ENCODE results near the gene MYO15B.

MYO15B gene

DNA sequence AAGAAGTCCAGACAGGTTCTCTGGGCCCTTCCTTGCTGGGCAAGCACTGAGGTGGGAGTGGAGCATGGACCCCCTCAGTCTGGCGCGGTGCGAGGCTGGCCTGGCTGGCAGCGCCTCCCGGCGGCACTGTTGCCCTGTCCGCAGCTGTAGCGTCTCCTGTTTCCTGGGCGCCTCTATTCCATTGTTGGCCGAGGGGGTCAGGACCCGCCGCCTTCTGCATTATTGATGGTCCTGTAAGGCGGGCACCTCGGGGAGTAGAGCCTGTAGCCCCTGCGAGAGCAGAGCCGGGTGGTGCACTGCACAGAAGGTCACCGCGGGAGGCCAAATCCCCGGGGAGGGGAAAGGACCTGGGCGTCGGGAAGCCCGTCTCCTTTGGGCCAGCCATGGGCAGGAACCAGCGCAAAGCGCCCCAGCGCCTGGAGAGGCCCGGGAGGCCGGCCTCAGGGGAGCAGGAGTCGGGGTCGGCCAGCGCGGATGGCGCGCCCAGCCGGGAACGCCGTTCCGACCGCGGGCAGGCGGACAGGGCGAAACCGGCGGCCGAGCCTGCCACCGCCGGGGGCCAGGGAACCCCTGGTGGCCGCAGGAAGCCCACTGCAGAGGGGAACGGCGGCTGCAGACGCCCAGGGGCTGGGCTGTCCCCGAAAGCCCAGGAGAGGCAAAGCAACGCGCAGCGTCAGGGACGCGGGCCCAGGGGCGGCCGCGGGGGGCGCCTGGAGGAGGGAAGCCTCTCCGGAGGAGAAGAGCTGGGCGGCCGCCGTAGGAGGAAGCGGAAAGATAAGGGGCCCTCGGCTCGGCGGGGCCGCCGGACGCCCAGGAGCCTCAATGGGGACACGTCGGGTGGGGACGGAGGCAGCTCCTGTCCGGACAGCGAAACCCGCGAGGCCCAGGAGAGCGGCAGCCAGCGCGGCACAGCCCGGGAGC lies at the start of gene MYO15B:
Gene MYO15B, plus strand, starts transcription at position 126 of the 921 bp plus-strand sequence. Its CDS starts 258 bp downstream, at position 384.
- DNase-seq (ENCODE audit: low spot score in 2 of 2) (peak; percentile 28 to 40), ATAC-seq (replicated peaks; ENCODE audit: extremely low read depth, poor library complexity, severe bottlenecking) (peak; percentile 49)
- Mint-ChIP-seq H3K4me3 (peak within 1 kb of the TSS; percentile 72), H3K27ac (ENCODE audit: low read depth) (no peak within 1 kb of the TSS), H3K4me1 (peaks cover 14% of the 10 kb centered on the region), H3K36me3 (ENCODE audit: insufficient read depth) (peaks cover 2% of the 10 kb centered on the region), H3K27me3 (no peaks in the 10 kb centered on the region), H3K9me3 (no peaks in the 10 kb centered on the region)

DNA sequence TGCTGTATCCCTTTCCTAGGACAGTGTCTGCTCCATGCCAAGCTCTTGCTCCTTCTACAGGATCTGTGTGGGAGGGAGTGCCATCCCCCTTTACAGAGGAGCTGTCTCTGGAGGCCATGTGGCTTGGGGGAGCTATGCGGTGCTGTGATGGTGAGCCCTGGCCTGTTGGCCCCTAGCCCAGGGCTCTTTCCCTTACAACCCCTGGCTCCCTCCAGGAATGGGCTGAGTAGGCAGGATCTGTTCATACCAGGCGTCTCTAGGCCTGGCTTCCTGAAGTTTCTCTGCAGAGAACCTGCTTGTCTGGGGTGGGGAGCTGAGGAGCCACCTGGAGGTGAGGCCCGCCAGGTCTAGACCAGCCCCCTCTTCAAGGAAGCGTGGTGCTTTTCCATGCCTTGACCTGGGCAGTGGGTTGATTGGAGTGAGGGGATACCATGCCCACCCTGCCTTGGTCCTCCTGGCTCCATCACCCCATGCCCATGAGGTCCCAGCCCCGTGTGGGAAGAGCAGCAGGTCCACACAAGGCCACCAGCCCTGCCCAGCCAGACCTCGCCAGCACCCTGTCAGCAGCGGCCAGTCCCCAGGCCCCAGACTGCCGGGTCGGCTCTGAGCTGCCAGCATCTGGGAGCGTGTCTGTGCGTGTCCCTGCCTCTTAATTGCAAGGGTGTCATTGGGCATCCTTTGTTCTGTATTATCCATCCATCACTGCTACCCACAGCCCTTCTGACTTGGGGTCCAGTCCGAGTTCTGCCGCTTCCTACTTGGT lies 47.5 kb upstream of the MYO15B start:
- DNase-seq (ENCODE audit: low spot score in 2 of 2), result no peak
- Mint-ChIP-seq H3K27ac (ENCODE audit: low read depth) (peak overlapping the region; percentile 79), H3K36me3 (ENCODE audit: insufficient read depth) (peaks cover 17% of the 10 kb centered on the region), H3K4me3 (no peak overlapping the region), H3K4me1 (peaks cover 29% of the 10 kb centered on the region), H3K27me3 (no peaks in the 10 kb centered on the region), H3K9me3 (no peaks in the 10 kb centered on the region)
- no peak for ATAC-seq (replicated peaks; ENCODE audit: extremely low read depth, poor library complexity, severe bottlenecking)

DNA sequence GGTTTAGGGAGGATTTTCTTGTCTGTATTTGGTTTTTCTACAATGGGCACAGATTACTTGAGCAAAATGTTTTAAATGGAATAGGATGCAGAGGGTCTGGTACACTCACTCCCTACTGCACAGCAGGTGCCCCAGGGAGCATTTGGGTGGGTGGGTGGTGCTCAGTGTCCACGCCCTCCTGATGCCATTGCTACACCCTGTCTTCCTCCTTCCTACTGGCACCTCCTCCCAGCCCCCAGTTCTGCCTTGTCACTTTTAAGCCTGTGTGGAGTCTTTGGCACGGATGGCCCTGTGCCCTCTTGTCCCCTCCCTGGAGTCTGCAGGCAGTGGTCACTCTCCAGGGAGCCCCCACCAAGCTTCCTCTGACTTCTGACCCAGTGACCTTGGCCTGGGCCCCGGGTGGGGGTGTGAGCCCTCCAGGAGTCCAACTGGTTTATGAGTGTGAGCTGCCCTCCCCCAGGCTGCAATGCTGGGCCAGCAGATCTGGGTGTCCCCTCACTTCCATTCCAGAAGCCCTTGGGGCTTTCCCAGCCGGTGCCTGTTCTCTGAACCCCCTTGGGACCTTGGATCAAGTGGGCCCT lies 46.6 kb upstream of the MYO15B start:
- DNase-seq (ENCODE audit: low spot score in 2 of 2) (no peak), ATAC-seq (replicated peaks; ENCODE audit: extremely low read depth, poor library complexity, severe bottlenecking) (no peak)
- Mint-ChIP-seq H3K4me3 (no peak overlapping the region), H3K36me3 (ENCODE audit: insufficient read depth) (peaks cover 17% of the 10 kb centered on the region), H3K9me3 (no peaks in the 10 kb centered on the region), H3K27me3 (no peaks in the 10 kb centered on the region), H3K27ac (ENCODE audit: low read depth) (peak overlapping the region; percentile 79), H3K4me1 (peaks cover 20% of the 10 kb centered on the region)

DNA sequence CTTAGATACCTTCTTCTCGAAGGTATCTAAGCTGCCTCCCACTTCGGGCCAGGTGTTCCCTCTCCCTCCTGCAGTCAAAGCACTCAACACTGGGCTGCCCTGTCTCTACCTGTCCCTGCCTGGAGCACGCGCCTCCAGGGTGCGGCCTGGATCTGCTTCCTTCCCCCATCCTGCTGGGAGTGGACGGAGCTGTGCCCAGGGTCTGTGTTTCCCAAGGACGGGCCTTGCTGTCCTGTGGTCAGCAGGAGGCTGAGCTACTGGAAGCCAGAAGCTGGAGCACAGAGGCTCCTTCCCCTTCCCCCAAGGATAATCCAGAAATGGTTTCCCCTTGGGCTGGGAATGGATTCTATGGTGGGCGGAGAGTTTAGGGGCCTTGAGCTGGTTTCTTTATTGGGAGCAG lies 45.4 kb upstream of the MYO15B start:
- ATAC-seq (replicated peaks; ENCODE audit: extremely low read depth, poor library complexity, severe bottlenecking), result no peak

DNA sequence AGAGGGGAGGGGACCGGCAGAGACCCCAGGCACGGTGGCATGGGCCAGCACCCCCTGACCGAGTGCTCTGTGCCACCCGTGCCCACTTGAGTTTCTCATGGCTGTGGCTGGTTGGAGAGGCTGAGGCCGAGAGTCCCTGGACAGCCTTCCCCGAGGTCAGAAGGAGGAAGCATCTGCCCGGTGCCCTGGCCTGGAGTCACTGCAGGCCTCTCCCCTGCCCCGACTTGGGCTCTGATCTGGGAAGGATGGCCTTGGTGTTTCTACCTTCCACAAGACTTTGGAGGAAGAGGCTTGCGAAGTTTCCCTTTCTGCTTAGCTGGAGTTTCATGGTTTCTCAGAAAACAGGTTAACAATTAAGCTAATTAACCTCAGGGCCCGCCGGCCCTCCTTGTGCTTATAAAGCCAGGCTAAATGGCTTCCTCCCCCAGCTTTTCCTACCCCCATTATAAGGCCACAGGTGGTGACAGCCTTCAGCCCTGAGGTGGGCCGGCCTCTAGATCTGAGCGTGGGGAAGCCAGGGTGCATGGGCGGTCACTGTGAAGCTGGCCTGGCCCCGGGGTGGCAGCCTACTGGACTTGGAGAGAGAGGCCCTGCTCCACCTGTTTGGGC lies 44.8 kb upstream of the MYO15B start:
- no peaks in the 10 kb centered on the region for H3K27me3 Mint-ChIP-seq
- DNase-seq (ENCODE audit: low spot score in 2 of 2), result no peak

More for the DNA sequence above, 45.4 kb upstream of the MYO15B start:
- Mint-ChIP-seq H3K4me1 (peaks cover 20% of the 10 kb centered on the region), H3K9me3 (no peaks in the 10 kb centered on the region), H3K36me3 (ENCODE audit: insufficient read depth) (peaks cover 14% of the 10 kb centered on the region), H3K27me3 (no peaks in the 10 kb centered on the region), H3K27ac (ENCODE audit: low read depth) (no peak overlapping the region), H3K4me3 (no peak overlapping the region)
- no peak for DNase-seq (ENCODE audit: low spot score in 2 of 2)

DNA sequence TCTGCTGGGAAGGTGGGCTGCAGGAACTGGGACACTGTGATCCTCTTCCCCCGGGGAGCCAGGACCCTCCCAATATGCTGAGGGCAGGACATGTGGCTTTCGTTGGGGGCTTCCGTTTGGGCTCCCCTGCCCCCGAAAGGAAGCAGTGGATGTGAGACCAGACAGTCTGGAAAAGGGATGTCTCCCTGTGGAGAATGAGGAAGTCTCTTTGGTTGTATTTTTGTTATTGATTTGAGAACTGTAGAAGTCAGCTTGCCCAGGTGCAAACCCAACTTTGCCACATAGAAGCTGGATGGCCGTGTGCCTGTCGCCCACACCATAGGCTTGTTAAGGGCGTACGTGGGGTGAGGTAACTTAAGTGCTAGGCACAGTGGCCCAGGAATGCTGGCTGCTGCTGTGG lies 43.4 kb upstream of the MYO15B start:
- ATAC-seq (replicated peaks; ENCODE audit: extremely low read depth, poor library complexity, severe bottlenecking) (no peak), DNase-seq (ENCODE audit: low spot score in 2 of 2) (no peak)
- Mint-ChIP-seq H3K4me3 (no peak overlapping the region), H3K27me3 (no peaks in the 10 kb centered on the region), H3K36me3 (ENCODE audit: insufficient read depth) (peaks cover 12% of the 10 kb centered on the region), H3K9me3 (no peaks in the 10 kb centered on the region), H3K27ac (ENCODE audit: low read depth) (no peak overlapping the region), H3K4me1 (peaks cover 15% of the 10 kb centered on the region)

More for the DNA sequence above, 44.8 kb upstream of the MYO15B start:
- Mint-ChIP-seq H3K4me3 (no peak overlapping the region), H3K27ac (ENCODE audit: low read depth) (no peak overlapping the region), H3K4me1 (peaks cover 20% of the 10 kb centered on the region), H3K9me3 (no peaks in the 10 kb centered on the region), H3K36me3 (ENCODE audit: insufficient read depth) (peaks cover 14% of the 10 kb centered on the region)
- no peak for ATAC-seq (replicated peaks; ENCODE audit: extremely low read depth, poor library complexity, severe bottlenecking)

DNA sequence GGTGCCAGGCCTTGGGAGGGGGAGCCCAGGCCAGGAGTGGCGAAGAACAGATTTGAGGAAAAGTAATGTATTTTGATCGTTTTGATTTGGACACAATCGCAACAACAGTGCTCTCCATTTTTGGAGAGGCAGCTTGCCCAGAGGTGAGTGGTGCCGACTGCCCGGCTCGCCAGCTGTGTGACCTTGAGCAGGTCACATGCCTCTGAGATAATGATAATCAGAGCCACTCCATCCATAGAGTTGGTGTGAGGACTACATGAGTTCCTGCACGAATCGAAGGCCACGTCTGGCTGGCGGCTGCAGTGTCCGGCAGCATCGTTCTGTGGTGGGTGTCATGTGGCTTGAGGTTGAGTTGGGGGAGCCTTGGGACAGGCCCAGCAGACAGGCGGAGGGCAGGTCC lies 41.4 kb upstream of the MYO15B start:
- no peak overlapping the region for H3K4me3 Mint-ChIP-seq
- H3K36me3 Mint-ChIP-seq (ENCODE audit: insufficient read depth), result peaks cover 4% of the 10 kb centered on the region
- H3K27me3 Mint-ChIP-seq, result no peaks in the 10 kb centered on the region
- H3K4me1 Mint-ChIP-seq, result peaks cover 7% of the 10 kb centered on the region
- H3K27ac Mint-ChIP-seq (ENCODE audit: low read depth), result no peak overlapping the region
- ATAC-seq (replicated peaks; ENCODE audit: extremely low read depth, poor library complexity, severe bottlenecking) (no peak), DNase-seq (ENCODE audit: low spot score in 2 of 2) (no peak)
- H3K9me3 Mint-ChIP-seq, result no peaks in the 10 kb centered on the region

DNA sequence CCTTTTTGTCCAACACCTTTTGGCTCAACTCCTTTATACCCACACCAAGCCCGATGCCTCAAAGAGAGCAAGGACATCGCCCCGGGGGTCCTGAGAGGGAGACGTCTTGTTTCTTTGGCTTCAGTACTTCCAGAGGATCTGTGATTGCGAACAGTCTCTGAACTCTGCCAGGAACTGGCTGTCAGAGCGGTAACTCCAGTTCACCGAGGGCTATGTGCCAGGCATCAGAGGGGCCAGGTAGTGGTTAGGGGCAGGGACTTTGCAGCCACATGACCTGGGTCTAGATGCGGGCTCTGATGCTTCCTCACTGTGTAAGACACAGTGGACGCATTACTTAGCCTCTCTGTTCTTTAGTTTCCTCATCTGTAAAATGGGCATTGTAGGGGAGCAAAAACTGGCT lies 40.5 kb upstream of the MYO15B start:
- DNase-seq (ENCODE audit: low spot score in 2 of 2) (no peak), ATAC-seq (replicated peaks; ENCODE audit: extremely low read depth, poor library complexity, severe bottlenecking) (no peak)
- Mint-ChIP-seq H3K9me3 (no peaks in the 10 kb centered on the region), H3K4me1 (peaks cover 4% of the 10 kb centered on the region), H3K36me3 (ENCODE audit: insufficient read depth) (peaks cover 2% of the 10 kb centered on the region), H3K27me3 (no peaks in the 10 kb centered on the region), H3K4me3 (no peak overlapping the region), H3K27ac (ENCODE audit: low read depth) (no peak overlapping the region)

DNA sequence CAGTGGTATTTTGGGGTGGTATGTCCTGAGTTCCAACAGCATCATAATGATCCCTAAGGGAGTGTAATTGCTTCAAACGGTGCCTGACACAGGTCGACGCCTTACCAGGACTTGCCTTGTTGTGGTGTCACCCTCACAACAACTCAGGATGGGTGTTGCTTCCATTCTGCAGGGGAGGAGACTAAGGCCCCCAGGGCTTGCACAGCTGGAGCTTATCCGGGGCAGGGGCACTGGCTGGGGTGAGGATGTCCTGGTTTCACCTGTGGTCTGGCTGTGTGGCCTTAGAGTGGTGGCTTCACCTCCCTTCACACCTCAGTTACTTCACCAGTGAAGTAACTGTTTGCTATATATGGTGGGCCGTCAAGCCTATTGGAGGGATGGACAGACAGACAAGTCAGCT lies 38.8 kb upstream of the MYO15B start:
- no peak for DNase-seq (ENCODE audit: low spot score in 2 of 2)
- Mint-ChIP-seq H3K4me1 (no peaks in the 10 kb centered on the region), H3K27ac (ENCODE audit: low read depth) (no peak overlapping the region), H3K9me3 (no peaks in the 10 kb centered on the region), H3K27me3 (no peaks in the 10 kb centered on the region), H3K4me3 (no peak overlapping the region), H3K36me3 (ENCODE audit: insufficient read depth) (peaks cover 2% of the 10 kb centered on the region)
- no peak for ATAC-seq (replicated peaks; ENCODE audit: extremely low read depth, poor library complexity, severe bottlenecking)

DNA sequence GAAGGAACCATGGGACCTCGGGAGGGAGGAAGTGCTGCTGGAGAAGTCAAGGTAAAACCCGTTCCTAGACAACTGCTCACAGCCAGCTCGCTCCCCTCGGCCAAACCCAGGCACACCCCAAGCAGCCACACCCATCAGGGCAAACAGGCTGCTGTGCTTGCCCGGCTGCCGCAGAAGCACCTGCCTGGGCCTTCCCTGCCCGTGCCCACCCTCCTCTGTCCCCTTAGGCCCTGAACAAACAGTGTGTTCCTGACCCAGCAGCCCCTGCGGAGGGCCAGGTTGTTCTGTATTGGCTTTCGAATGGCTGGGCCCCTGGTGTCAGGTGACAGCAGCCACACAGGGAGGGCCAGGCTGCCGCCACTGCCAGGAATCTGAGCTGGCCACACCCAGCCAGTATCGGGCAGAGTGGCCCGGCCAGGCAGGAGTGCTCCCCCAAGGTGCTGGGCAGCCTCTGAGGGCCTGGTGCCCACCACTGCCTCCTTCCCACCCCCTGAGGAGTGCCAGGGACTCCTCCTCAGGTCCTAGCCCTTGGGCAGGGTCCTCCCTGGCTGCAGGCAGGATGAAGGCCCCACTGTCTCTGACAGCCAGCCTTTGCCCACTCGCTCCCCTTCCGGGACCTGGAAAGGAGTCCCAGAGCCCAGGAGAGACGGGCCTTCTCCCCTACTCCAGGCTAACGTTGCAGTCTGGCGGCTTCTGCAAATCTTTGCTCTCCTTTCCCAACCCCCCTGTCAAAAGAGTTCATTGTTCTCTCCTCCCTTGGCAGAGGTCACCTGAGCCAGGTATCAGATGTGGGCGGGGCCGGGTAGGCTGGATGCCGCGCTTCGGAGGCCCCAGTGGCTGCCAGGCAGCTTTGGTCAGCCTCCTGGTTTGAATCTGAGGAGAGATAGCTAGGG lies 38.1 kb upstream of the MYO15B start:
- Mint-ChIP-seq H3K4me1 (no peaks in the 10 kb centered on the region), H3K4me3 (no peak overlapping the region), H3K36me3 (ENCODE audit: insufficient read depth) (peaks cover 2% of the 10 kb centered on the region), H3K27me3 (no peaks in the 10 kb centered on the region), H3K9me3 (no peaks in the 10 kb centered on the region), H3K27ac (ENCODE audit: low read depth) (no peak overlapping the region)
- DNase-seq (ENCODE audit: low spot score in 2 of 2), result no peak
- ATAC-seq (replicated peaks; ENCODE audit: extremely low read depth, poor library complexity, severe bottlenecking), result no peak

DNA sequence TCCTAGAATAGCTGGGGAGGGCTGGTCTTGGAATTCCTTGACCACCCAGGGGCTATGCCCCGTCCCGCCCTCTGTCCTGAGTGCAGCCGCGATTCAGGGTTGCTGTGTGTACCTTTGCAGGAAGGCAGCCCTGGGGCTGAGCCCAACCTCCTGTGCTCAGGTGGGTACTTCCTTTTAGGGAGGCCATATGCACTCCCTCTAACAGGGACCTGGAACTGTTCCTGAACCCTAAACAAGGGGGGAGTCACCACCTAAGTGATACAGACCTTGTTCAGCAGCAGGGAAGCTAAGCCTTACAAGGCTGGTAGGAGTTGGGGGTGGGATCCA lies 37.5 kb upstream of the MYO15B start:
- H3K9me3 Mint-ChIP-seq, result no peaks in the 10 kb centered on the region

DNA sequence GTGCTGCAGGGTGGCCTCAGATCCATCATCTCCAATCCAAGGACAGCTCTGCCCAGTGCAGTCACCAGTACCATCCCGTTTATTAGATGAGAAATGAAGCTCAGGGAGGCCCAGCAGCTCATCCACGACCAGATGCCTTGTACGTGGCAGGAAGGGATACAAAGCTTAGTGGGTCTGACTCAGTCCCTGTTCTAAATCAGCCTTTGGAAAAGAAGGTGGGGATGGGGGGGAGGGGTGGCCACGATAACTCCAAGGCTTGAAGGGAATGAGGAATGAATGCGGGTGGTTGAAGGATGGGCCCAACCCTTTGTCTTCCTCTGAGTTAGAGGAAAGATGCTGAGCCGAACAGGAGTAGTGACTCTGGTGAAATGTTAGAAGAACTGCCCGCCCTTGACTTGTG lies 36.3 kb upstream of the MYO15B start:
- no peaks in the 10 kb centered on the region for H3K27me3 Mint-ChIP-seq
- H3K9me3 Mint-ChIP-seq, result no peaks in the 10 kb centered on the region
- H3K27ac Mint-ChIP-seq (ENCODE audit: low read depth), result no peak overlapping the region
- no peaks in the 10 kb centered on the region for H3K4me1 Mint-ChIP-seq
- DNase-seq (ENCODE audit: low spot score in 2 of 2), result no peak
- peaks cover 4% of the 10 kb centered on the region for H3K36me3 Mint-ChIP-seq (ENCODE audit: insufficient read depth)
- no peak overlapping the region for H3K4me3 Mint-ChIP-seq
- ATAC-seq (replicated peaks; ENCODE audit: extremely low read depth, poor library complexity, severe bottlenecking), result no peak

More for the DNA sequence above, 37.5 kb upstream of the MYO15B start:
- H3K27me3 Mint-ChIP-seq, result no peaks in the 10 kb centered on the region
- H3K4me1 Mint-ChIP-seq, result no peaks in the 10 kb centered on the region
- no peak for ATAC-seq (replicated peaks; ENCODE audit: extremely low read depth, poor library complexity, severe bottlenecking)
- H3K4me3 Mint-ChIP-seq, result no peak overlapping the region
- no peak overlapping the region for H3K27ac Mint-ChIP-seq (ENCODE audit: low read depth)
- H3K36me3 Mint-ChIP-seq (ENCODE audit: insufficient read depth), result peaks cover 4% of the 10 kb centered on the region
- DNase-seq (ENCODE audit: low spot score in 2 of 2), result no peak

All from central memory CD8-positive, alpha-beta T cell (primary cell).